Panc1 (cell line): Measurements from ENCODE around the gene ZNF319.

Source experiments
- POLR2AphosphoS5 ChIP-seq: IDR thresholded peaks from 2 replicates; pipeline ENCODE4 v1.6.1; 2012; ENCODE audit warnings: mild to moderate bottlenecking, low read depth, low read length, moderate library complexity
- TF ChIP-seq, protein P1 (sequence below): fragments of 450-650 bp; IDR thresholded peaks from 2 replicates; pipeline ENCODE4 v1.5.1; 2017; ENCODE audit warnings: mild to moderate bottlenecking

DNA sequence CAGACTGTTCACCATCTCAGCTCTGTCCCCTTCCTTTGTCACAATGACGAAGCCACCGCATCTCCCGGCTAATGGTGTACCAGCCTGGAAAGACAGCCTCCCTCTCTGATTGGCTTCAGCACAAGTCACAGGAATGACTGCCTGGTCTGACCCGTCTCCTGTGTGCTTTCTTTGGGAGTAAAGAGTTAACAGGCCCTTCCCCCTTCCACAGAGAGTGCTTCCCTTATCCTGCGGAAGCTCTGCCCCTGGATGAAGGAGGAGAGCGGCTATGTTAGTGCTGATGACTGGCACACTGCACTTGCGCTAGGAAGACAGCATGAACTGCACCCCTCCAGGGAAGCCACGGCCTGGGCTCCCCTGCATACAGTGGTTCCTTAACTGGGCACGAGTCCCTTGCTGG is 12.0 kb upstream of the ZNF319 start:
- no peak for TF ChIP-seq POLR2AphosphoS5
- TF ChIP-seq, protein P1, sequence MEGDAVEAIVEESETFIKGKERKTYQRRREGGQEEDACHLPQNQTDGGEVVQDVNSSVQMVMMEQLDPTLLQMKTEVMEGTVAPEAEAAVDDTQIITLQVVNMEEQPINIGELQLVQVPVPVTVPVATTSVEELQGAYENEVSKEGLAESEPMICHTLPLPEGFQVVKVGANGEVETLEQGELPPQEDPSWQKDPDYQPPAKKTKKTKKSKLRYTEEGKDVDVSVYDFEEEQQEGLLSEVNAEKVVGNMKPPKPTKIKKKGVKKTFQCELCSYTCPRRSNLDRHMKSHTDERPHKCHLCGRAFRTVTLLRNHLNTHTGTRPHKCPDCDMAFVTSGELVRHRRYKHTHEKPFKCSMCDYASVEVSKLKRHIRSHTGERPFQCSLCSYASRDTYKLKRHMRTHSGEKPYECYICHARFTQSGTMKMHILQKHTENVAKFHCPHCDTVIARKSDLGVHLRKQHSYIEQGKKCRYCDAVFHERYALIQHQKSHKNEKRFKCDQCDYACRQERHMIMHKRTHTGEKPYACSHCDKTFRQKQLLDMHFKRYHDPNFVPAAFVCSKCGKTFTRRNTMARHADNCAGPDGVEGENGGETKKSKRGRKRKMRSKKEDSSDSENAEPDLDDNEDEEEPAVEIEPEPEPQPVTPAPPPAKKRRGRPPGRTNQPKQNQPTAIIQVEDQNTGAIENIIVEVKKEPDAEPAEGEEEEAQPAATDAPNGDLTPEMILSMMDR, result no peak
